ENCODE data around the gene EMCN.

EMCN gene

DNA sequence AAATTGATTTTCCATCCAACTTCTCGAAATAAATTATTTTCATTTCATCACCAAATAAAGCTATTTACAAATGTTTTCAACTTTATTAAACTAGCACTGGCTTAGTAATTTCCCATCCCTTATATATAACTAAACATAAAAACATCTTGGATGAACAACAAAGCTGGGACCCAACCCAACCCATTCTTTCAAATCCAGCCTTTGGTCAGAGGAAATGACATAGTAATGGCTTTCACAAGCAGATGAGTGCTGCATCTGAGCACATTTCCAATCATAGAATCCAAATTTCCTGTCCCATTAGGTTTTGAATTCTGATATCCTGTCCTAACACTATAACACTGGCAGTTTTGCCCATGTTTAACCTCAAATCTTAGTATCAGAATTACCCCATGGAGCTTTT lies 7.9 kb upstream of the EMCN start:
- Histone ChIP-seq H3K9ac (ENCODE audit: low read length) (no peak overlapping the region), H3K27ac (ENCODE audit: low read depth, low read length) (no peak overlapping the region), H3K27me3 (ENCODE audit: control insufficient read depth in 1 of 2, insufficient read depth in 2 of 2, low read length in 2 of 2) (no peaks in the 10 kb centered on the region), H3K4me1 (ENCODE audit: insufficient read depth, low read length) (no peaks in the 10 kb centered on the region), H3K4me3 (ENCODE audit: low read depth in 1 of 2, low read length in 2 of 2) (no peak overlapping the region), H3K36me3 (ENCODE audit: insufficient read depth, low read length) (no peaks in the 10 kb centered on the region), H3K9me3 (ENCODE audit: low read length) (no peaks in the 10 kb centered on the region)

DNA sequence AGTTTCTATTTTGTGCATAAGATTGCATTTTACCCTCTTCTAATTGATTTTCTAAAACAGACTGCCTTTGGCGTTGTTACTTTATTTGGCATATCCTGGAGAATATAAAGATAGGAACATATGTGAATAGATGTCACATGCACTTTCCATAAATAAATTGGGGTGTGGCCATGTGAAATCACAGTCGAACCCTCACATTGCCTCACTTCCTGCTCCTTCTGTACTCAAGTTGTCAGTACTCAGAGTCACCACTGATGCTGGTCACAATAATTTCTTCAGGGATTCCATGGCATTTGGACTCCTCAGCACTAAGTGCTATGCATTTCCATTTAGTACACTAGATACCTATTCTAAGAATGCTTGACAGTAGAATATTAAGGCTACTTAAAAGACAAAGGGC lies 1.4 kb upstream of the EMCN start:
- Histone ChIP-seq H3K4me3 (ENCODE audit: low read depth in 1 of 2, low read length in 2 of 2) (no peak overlapping the region), H3K9ac (ENCODE audit: low read length) (no peak overlapping the region), H3K27ac (ENCODE audit: low read depth, low read length) (no peak overlapping the region)

DNA sequence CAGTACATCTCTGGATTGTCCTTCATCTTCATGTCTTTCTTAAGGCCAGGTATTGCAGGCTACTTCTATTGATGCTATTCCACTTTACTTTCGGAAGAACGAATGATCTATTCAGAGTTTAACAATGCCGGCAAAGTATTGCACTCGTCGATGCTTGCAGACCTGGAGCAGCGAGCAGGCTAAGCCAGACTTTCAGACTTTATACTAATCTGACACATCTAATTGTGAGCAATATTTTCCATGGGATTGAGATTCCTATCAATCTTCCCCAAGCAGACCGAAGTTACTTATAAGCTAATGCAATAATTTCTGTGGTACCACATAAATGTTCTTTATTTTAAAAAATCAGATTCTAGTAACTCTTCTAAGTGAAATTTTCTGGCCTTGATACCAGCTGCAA lies 1.6 kb downstream of the EMCN start:
- H3K27me3 ChIP-seq (ENCODE audit: control insufficient read depth in 1 of 2, insufficient read depth in 2 of 2, low read length in 2 of 2) = no peaks in the 10 kb centered on the region
- no peak overlapping the region for H3K9ac ChIP-seq (ENCODE audit: low read length)
- H3K4me1 ChIP-seq (ENCODE audit: insufficient read depth, low read length) = peaks cover 15% of the 10 kb centered on the region
- no peak overlapping the region for H3K27ac ChIP-seq (ENCODE audit: low read depth, low read length)
- H3K9me3 ChIP-seq (ENCODE audit: low read length) = no peaks in the 10 kb centered on the region
- H3K4me3 ChIP-seq (ENCODE audit: low read depth in 1 of 2, low read length in 2 of 2) = no peak overlapping the region
- H3K36me3 ChIP-seq (ENCODE audit: insufficient read depth, low read length) = no peaks in the 10 kb centered on the region

More for the DNA sequence above, 1.4 kb upstream of the EMCN start:
- no peaks in the 10 kb centered on the region for H3K9me3 ChIP-seq (ENCODE audit: low read length)
- peaks cover 15% of the 10 kb centered on the region for H3K4me1 ChIP-seq (ENCODE audit: insufficient read depth, low read length)
- H3K36me3 ChIP-seq (ENCODE audit: insufficient read depth, low read length) = no peaks in the 10 kb centered on the region
- no peaks in the 10 kb centered on the region for H3K27me3 ChIP-seq (ENCODE audit: control insufficient read depth in 1 of 2, insufficient read depth in 2 of 2, low read length in 2 of 2)

DNA sequence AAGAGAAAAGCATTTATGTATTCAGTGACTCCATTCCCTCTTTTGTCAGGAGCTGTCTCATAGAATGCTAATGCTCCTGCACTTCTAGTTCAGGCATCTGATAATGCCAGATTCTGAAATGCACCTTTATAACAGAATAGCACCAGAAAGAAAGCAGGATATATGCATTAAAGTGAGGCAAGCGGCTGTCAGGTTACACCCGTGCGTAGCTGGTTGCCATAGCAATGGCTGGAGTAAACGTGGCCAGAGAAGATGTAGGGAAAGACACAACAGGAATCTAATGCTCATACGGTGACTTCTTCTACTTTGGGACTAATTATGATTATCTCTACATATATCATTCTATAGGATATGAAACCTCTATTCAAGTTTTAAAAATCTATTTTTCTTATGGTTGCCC lies 5.9 kb downstream of the EMCN start:
- H3K9me3 ChIP-seq (ENCODE audit: low read length) = no peaks in the 10 kb centered on the region
- no peak overlapping the region for H3K27ac ChIP-seq (ENCODE audit: low read depth, low read length)
- H3K4me3 ChIP-seq (ENCODE audit: low read depth in 1 of 2, low read length in 2 of 2) = no peak overlapping the region
- H3K27me3 ChIP-seq (ENCODE audit: control insufficient read depth in 1 of 2, insufficient read depth in 2 of 2, low read length in 2 of 2) = no peaks in the 10 kb centered on the region
- peaks cover 5% of the 10 kb centered on the region for H3K4me1 ChIP-seq (ENCODE audit: insufficient read depth, low read length)
- no peaks in the 10 kb centered on the region for H3K36me3 ChIP-seq (ENCODE audit: insufficient read depth, low read length)
- H3K9ac ChIP-seq (ENCODE audit: low read length) = no peak overlapping the region

DNA sequence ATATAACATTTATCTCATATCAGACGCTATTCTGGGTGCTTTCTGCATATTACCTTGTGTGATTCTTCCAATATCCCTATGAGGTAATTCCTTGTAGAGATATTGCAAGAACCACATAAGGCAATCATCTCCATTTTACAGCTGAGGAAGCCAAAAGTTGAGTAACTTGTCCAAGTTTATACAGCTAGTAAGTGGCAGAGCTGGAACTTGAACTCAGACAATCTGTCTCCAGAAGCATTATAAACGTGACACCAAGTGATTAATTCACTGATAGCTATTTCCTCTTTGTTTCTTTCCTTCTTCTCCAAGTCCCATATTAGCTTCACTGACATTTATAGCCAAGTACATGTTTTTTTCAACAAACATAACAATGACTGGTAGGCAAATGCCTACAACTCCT lies 7.3 kb downstream of the EMCN start:
- Histone ChIP-seq H3K9me3 (ENCODE audit: low read length) (no peaks in the 10 kb centered on the region), H3K27ac (ENCODE audit: low read depth, low read length) (no peak overlapping the region), H3K27me3 (ENCODE audit: control insufficient read depth in 1 of 2, insufficient read depth in 2 of 2, low read length in 2 of 2) (no peaks in the 10 kb centered on the region), H3K9ac (ENCODE audit: low read length) (no peak overlapping the region), H3K36me3 (ENCODE audit: insufficient read depth, low read length) (no peaks in the 10 kb centered on the region), H3K4me3 (ENCODE audit: low read depth in 1 of 2, low read length in 2 of 2) (no peak overlapping the region), H3K4me1 (ENCODE audit: insufficient read depth, low read length) (peaks cover 5% of the 10 kb centered on the region)

DNA sequence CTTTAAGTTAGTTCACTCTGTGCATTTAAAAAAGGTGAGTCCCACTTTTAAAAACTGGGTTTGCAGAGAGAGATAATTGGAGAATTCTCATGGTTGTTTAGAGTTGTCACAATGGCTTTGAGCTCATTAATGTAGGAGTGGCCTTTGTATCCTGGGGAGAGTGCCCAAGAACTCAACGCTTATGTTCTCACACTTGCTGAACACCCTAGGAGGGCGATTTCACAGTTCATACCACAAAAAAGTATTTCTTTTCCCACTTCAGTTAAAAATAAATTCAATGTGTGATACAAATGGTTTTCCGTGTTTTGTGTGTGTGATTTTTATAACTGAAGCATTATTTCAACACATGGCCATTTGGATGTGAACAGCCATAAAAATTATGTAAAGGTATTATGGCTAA lies 8.4 kb downstream of the EMCN start:
- Histone ChIP-seq H3K27me3 (ENCODE audit: control insufficient read depth in 1 of 2, insufficient read depth in 2 of 2, low read length in 2 of 2) (no peaks in the 10 kb centered on the region), H3K4me1 (ENCODE audit: insufficient read depth, low read length) (peaks cover 5% of the 10 kb centered on the region), H3K4me3 (ENCODE audit: low read depth in 1 of 2, low read length in 2 of 2) (no peak overlapping the region), H3K27ac (ENCODE audit: low read depth, low read length) (no peak overlapping the region), H3K9ac (ENCODE audit: low read length) (no peak overlapping the region), H3K9me3 (ENCODE audit: low read length) (no peaks in the 10 kb centered on the region), H3K36me3 (ENCODE audit: insufficient read depth, low read length) (no peaks in the 10 kb centered on the region)

DNA sequence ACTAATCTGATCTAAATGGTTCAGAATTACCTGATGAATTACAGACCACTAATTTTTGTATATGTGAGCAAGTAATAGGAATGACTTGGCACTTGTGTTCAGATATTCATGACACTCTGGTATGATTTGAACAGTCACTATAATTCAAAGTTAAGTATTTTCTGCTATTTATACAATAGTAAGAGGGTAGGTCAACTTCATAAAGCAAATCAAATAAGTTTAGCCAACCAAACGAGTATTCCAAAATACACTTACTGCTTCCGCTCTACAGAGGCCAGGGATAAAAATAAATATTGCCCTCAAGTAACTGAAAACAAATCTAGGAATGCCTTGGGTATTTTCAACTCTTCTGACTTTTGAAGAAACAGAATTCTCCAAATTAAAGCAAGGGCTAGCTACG lies 9.1 kb downstream of the EMCN start:
- H3K4me1 ChIP-seq (ENCODE audit: insufficient read depth, low read length) = peaks cover 5% of the 10 kb centered on the region

DNA sequence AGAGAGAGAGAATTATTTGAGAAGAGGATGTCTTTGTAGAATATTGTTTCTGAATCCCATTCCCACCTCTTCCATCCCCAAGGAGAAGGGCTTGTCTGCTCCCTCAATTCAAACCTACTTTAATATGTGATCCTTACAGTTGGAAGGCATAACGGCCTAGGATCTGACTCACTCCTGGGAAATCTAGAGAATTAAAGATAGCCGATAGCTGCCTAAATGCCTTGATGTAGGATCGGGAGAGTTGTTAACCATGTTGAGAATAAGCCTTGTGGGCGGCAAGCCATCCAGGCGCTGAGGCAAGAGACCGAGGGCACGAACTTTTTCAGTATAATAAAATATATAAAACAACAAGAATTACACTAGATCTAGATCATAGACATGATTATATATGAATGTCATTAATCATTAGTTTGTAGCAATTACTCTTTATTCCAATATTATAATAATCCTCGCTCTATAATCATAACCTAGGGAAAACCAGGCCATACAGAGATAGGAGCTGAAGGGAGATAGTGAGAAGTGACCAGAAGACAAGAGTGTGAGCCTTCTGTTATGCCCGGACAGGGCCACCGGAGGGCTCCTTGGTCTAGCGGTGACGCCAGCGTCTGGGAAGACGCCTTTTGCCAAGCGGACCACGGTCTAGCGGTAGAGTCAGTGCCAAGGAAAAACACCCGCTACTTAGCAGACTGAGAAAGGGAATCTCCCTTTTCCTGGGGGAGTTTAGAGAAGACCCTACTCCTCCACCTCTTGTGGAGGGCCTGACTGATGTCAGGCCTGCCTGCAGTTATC lies 13.5 kb downstream of the EMCN start:
- Histone ChIP-seq H3K4me3 (ENCODE audit: low read depth in 1 of 2, low read length in 2 of 2) (no peak overlapping the region), H3K9me3 (ENCODE audit: low read length) (no peaks in the 10 kb centered on the region), H3K9ac (ENCODE audit: low read length) (no peak overlapping the region), H3K27ac (ENCODE audit: low read depth, low read length) (no peak overlapping the region), H3K4me1 (ENCODE audit: insufficient read depth, low read length) (no peaks in the 10 kb centered on the region), H3K36me3 (ENCODE audit: insufficient read depth, low read length) (no peaks in the 10 kb centered on the region), H3K27me3 (ENCODE audit: control insufficient read depth in 1 of 2, insufficient read depth in 2 of 2, low read length in 2 of 2) (no peaks in the 10 kb centered on the region)

More for the DNA sequence above, 9.1 kb downstream of the EMCN start:
- no peaks in the 10 kb centered on the region for H3K27me3 ChIP-seq (ENCODE audit: control insufficient read depth in 1 of 2, insufficient read depth in 2 of 2, low read length in 2 of 2)
- H3K9me3 ChIP-seq (ENCODE audit: low read length) = no peaks in the 10 kb centered on the region
- no peak overlapping the region for H3K27ac ChIP-seq (ENCODE audit: low read depth, low read length)
- no peaks in the 10 kb centered on the region for H3K36me3 ChIP-seq (ENCODE audit: insufficient read depth, low read length)
- no peak overlapping the region for H3K4me3 ChIP-seq (ENCODE audit: low read depth in 1 of 2, low read length in 2 of 2)
- no peak overlapping the region for H3K9ac ChIP-seq (ENCODE audit: low read length)

DNA sequence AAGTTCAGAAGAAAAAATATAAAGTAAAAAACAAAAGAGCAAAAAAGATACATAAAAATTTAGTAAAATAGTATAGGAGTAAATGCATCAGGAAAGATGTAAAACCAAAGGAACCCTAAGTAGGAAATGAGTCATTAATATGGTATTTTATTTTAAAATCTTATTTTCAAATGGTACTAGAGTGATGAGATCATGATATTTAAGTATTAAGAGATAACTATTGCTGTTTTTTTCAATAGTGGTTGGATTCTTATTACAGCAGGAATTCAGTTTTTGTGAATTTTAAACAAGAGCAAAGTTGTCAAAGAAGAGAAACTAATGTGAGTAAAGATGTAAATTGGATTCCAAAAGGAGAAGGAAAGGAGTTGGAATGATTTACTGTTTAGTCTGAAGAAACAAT lies 20.0 kb downstream of the EMCN start:
- H3K36me3 ChIP-seq (ENCODE audit: insufficient read depth, low read length) = no peaks in the 10 kb centered on the region
- H3K9me3 ChIP-seq (ENCODE audit: low read length) = no peaks in the 10 kb centered on the region
- no peak overlapping the region for H3K4me3 ChIP-seq (ENCODE audit: low read depth in 1 of 2, low read length in 2 of 2)
- H3K9ac ChIP-seq (ENCODE audit: low read length) = no peak overlapping the region
- H3K4me1 ChIP-seq (ENCODE audit: insufficient read depth, low read length) = no peaks in the 10 kb centered on the region
- no peak overlapping the region for H3K27ac ChIP-seq (ENCODE audit: low read depth, low read length)
- H3K27me3 ChIP-seq (ENCODE audit: control insufficient read depth in 1 of 2, insufficient read depth in 2 of 2, low read length in 2 of 2) = no peaks in the 10 kb centered on the region

DNA sequence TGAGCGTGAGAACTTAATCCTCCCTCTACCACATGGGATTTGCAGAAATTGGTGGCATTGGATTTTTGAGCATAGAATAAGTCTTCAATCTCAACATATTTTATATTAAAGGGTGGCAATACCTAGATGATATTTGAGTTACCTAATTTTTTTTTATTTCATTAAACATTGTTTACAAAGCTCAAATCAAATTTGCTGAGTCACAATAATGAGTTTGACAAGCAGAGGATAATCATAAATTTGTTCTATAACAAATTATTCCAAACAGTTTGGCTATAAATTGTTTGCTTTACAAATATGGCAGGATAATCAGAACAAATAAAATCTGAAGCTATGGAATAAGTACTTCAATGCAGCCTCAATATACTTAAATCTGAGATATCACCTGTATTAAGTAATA lies 22.7 kb downstream of the EMCN start:
- Histone ChIP-seq H3K36me3 (ENCODE audit: insufficient read depth, low read length) (no peaks in the 10 kb centered on the region), H3K27me3 (ENCODE audit: control insufficient read depth in 1 of 2, insufficient read depth in 2 of 2, low read length in 2 of 2) (no peaks in the 10 kb centered on the region), H3K4me1 (ENCODE audit: insufficient read depth, low read length) (no peaks in the 10 kb centered on the region), H3K4me3 (ENCODE audit: low read depth in 1 of 2, low read length in 2 of 2) (no peak overlapping the region), H3K27ac (ENCODE audit: low read depth, low read length) (no peak overlapping the region), H3K9me3 (ENCODE audit: low read length) (no peaks in the 10 kb centered on the region), H3K9ac (ENCODE audit: low read length) (no peak overlapping the region)

DNA sequence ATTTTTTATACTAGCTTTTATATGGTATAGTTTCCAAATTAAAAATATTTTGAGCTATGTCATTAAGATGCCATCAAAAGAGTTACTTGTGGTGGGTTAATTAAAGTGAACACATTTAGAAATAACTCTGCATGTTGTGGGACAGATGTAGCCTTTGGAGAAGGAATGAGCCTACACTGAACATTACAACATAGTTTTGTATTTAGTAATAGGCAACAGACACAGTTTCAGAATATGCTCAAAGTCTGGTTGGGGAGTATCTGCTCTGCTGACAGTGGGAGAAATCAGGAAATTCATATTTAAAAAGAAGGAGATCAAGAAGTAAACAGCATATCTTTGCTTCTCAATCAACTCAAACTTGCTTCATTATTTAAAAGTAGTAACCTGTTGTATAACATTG lies 23.7 kb downstream of the EMCN start:
- no peak overlapping the region for H3K4me3 ChIP-seq (ENCODE audit: low read depth in 1 of 2, low read length in 2 of 2)
- no peak overlapping the region for H3K9ac ChIP-seq (ENCODE audit: low read length)
- H3K36me3 ChIP-seq (ENCODE audit: insufficient read depth, low read length) = no peaks in the 10 kb centered on the region
- H3K27ac ChIP-seq (ENCODE audit: low read depth, low read length) = no peak overlapping the region
- H3K9me3 ChIP-seq (ENCODE audit: low read length) = no peaks in the 10 kb centered on the region
- H3K4me1 ChIP-seq (ENCODE audit: insufficient read depth, low read length) = no peaks in the 10 kb centered on the region
- H3K27me3 ChIP-seq (ENCODE audit: control insufficient read depth in 1 of 2, insufficient read depth in 2 of 2, low read length in 2 of 2) = no peaks in the 10 kb centered on the region

DNA sequence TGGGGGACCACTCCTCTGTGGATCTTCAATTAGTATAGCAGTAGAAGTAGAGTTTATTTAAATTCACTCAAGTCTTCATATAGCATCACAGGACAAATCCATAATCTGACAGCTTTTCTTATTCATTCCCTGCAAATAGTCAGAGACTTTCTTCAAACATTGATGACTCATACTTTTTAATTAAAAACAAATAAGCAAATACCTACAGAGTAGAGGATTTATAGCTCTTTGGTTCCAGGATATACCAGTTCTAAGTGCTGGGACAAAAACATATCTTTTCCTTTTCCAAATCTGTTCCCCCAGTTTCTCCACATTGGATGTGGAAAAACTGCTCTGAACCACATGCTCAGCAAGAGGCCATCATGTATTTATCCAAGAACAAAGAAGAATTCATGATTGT lies 24.1 kb downstream of the EMCN start:
- Histone ChIP-seq H3K9ac (ENCODE audit: low read length) (no peak overlapping the region), H3K4me3 (ENCODE audit: low read depth in 1 of 2, low read length in 2 of 2) (no peak overlapping the region), H3K4me1 (ENCODE audit: insufficient read depth, low read length) (no peaks in the 10 kb centered on the region), H3K27me3 (ENCODE audit: control insufficient read depth in 1 of 2, insufficient read depth in 2 of 2, low read length in 2 of 2) (no peaks in the 10 kb centered on the region), H3K27ac (ENCODE audit: low read depth, low read length) (no peak overlapping the region), H3K9me3 (ENCODE audit: low read length) (no peaks in the 10 kb centered on the region), H3K36me3 (ENCODE audit: insufficient read depth, low read length) (no peaks in the 10 kb centered on the region)
